ENCODE measurements around the gene STARD6. TPM values are rescaled to one million over a fixed set of nuclear protein-coding genes. Genes with fewer than 3 reads are reported as not detected.

Gene STARD6
- total RNA-seq, 1 donor from 2014 or later = not detected

Other genes with a start within 250 kb of the STARD6 start
- gene MBD2, start 133.2 kb downstream of the STARD6 start, total RNA-seq = 14.5 TPM in 2 replicates
- gene POLI, start 88.3 kb downstream of the STARD6 start, total RNA-seq = 19.2 and 23.5 TPM in 2 replicates
- gene C18orf54, start within 50 bp of the STARD6 start, total RNA-seq = 1.8 and 3.0 TPM in 2 replicates
- not detected in 2 replicates for gene DYNAP, start 233.4 kb upstream of the STARD6 start, total RNA-seq